ENCODE results near the gene COL26A1.

Gene COL26A1

DNA sequence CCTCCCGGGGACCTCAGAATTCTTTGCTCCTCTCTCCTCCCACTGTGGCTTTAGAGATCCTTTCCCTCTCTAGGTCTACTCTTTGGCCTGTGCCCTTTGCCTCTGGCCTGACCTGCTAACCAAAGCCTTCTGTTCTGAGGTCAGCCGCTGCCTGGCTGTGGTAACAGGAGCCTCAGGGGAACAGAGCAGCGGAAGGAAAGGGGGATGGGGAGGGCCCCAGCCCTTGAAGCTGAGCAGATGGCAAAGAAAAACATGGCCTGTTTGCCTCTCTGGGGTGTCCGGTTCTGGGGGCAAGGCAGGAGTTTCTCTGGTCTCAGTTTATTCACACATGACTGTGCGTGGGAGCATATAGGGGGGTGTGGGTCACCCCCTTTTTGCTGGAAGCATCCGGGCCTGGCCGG is 28.2 kb downstream of the COL26A1 start:
- Histone ChIP-seq H3K4me1 (ENCODE audit: insufficient read depth, low read length) (peaks cover 19% of the 10 kb centered on the region), H3K36me3 (ENCODE audit: insufficient read depth, low read length) (no peaks in the 10 kb centered on the region), H3K9me3 (ENCODE audit: insufficient read depth, low read depth, low read length) (no peaks in the 10 kb centered on the region), H3K4me3 (ENCODE audit: low read length) (no peak overlapping the region), H3K27ac (ENCODE audit: low read depth, low read length) (peak overlapping the region; percentile 61), H3K27me3 (ENCODE audit: insufficient read depth, low read length) (no peaks in the 10 kb centered on the region), H3K9ac (ENCODE audit: low read depth, low read length) (peak overlapping the region; percentile 29; the same call in 1 of the 2 replicates)
- WGBS: 68% methylated on average over 7 of the region's 7 CpGs

DNA sequence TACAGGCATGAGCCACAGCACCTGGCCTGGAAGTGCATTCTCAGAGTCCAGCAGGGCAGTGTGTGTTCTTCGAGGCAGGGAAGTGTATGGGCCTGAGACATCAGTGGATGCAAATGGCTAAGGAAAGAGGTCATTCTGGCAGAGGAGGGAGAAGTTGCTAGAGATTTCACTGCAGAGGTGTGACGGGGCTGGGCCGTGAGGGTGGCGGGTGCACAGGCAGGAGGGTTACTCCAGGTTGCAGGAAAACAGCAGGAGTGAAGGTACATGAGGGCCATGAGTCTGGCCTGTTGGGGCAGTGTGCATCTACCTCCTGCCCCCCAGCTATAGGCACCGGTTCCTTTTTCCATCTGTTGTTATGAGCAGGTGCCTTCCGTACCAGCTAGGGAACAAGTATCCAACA is 29.3 kb downstream of the COL26A1 start:
- Histone ChIP-seq H3K4me1 (ENCODE audit: insufficient read depth, low read length) (peaks cover 12% of the 10 kb centered on the region), H3K4me3 (ENCODE audit: low read length) (no peak overlapping the region), H3K27me3 (ENCODE audit: insufficient read depth, low read length) (no peaks in the 10 kb centered on the region), H3K9me3 (ENCODE audit: insufficient read depth, low read depth, low read length) (no peaks in the 10 kb centered on the region), H3K9ac (ENCODE audit: low read depth, low read length) (no peak overlapping the region), H3K36me3 (ENCODE audit: insufficient read depth, low read length) (no peaks in the 10 kb centered on the region), H3K27ac (ENCODE audit: low read depth, low read length) (no peak overlapping the region)
- WGBS: 85% methylated on average over 6 of the region's 6 CpGs

DNA sequence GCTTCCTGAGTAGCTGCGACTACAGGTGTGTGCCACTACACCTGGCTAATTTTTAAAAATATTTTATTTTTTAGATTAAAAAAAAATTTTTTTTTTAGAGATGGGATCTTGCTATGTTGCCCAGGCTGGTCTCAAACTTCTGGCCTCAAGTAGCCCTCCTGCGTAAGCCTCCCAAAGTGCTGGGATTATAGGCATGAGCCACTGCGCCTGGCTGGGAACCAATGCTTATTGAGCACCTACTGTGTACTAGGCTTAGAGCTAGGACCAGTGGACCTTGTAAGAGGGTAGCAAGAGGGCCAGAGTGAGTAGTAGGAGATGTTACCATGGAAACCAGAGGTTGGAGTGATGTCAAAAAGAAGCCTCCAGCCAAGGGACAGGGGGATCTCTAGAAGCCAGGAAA is 31.2 kb downstream of the COL26A1 start:
- H3K36me3 ChIP-seq (ENCODE audit: insufficient read depth, low read length): peaks cover 3% of the 10 kb centered on the region; the same call in 1 of the 2 replicates
- H3K9ac ChIP-seq (ENCODE audit: low read depth, low read length): no peak overlapping the region
- no peaks in the 10 kb centered on the region for H3K27me3 ChIP-seq (ENCODE audit: insufficient read depth, low read length)
- WGBS: 96% methylated on average over 2 of the region's 3 CpGs
- H3K4me3 ChIP-seq (ENCODE audit: low read length): no peak overlapping the region
- H3K9me3 ChIP-seq (ENCODE audit: insufficient read depth, low read depth, low read length): no peaks in the 10 kb centered on the region
- no peak overlapping the region for H3K27ac ChIP-seq (ENCODE audit: low read depth, low read length)
- peaks cover 16% of the 10 kb centered on the region for H3K4me1 ChIP-seq (ENCODE audit: insufficient read depth, low read length)

DNA sequence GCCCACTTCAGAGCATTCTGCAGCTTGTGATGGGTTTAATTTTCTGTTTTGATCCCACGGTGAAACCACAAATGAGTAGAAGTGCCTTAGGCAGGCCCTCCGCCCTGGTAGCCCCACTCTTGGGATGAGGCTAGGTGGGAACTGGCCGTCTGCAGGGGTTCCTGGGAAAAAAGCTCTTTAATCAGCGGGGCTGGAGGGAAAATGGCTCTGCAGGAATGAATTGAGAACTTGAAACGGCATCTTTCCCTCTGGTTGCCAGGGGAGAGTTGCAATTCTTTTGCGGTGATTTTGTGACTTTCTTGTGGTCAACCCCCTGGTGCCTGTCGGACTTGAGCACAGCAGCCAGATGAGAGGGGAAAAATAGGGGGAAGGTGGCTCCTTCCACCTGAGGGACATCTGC is 32.7 kb downstream of the COL26A1 start:
- no peak overlapping the region for H3K9ac ChIP-seq (ENCODE audit: low read depth, low read length)
- 57% methylated on average over 7 of the region's 7 CpGs for WGBS

DNA sequence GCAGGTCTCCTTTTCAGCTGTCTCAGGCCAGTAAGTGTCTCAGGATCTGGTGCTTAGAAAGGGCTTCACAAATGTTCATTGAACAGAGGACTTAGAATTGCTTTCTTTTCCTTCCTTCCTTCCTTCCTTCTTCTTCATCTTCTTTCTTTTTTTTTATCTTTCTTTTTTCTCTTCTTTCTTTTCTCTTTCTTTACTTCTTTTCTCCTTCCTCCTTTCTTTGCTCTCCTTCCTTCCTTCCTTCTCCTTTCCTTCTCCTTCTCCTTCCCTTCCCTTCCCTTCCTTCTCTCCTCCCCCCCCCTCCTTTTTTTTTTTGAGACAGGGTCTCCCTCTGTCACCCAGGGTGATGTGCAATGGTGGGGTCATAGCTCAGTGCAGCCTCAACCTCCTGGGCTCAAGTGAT is 34.6 kb downstream of the COL26A1 start:
- peaks cover 16% of the 10 kb centered on the region for H3K4me1 ChIP-seq (ENCODE audit: insufficient read depth, low read length)

More for the DNA sequence above, 32.7 kb downstream of the COL26A1 start:
- peaks cover 3% of the 10 kb centered on the region; the same call in 1 of the 2 replicates for H3K36me3 ChIP-seq (ENCODE audit: insufficient read depth, low read length)
- peak overlapping the region; percentile 20; the same call in 1 of the 2 replicates for H3K27ac ChIP-seq (ENCODE audit: low read depth, low read length)
- peaks cover 16% of the 10 kb centered on the region for H3K4me1 ChIP-seq (ENCODE audit: insufficient read depth, low read length)
- H3K27me3 ChIP-seq (ENCODE audit: insufficient read depth, low read length): no peaks in the 10 kb centered on the region
- no peak overlapping the region for H3K4me3 ChIP-seq (ENCODE audit: low read length)
- H3K9me3 ChIP-seq (ENCODE audit: insufficient read depth, low read depth, low read length): no peaks in the 10 kb centered on the region

DNA sequence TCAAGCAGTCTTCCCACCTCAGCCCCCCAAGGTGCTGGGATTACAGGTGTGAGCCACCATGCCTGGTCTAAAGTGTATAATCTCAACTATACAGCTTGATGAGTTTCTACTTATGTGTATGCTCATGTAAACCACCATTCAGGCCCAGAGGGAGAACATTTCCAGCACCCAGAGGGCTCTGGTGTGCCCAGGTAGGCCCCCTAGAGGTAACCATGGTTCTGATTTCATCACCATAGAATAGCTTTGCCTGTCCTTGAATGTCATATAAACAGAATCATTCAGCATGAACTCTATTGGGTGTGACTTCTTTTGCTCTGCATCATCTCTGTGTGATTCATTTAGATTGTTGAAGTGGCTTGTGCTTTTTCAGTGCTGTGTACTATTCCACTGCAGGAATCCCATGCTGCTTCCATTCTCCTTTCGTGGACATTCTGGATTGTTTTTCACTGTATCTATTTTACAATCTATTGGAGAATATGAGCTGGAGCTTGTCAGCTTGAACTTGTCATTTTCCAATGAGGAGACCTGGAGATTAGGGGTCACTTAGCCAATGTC is 35.2 kb downstream of the COL26A1 start:
- Histone ChIP-seq H3K4me3 (ENCODE audit: low read length) (no peak overlapping the region), H3K27ac (ENCODE audit: low read depth, low read length) (0 out of 2 replicates have a peak overlapping the region, but pooled peaks have one; percentile 33), H3K9me3 (ENCODE audit: insufficient read depth, low read depth, low read length) (no peaks in the 10 kb centered on the region), H3K27me3 (ENCODE audit: insufficient read depth, low read length) (no peaks in the 10 kb centered on the region), H3K4me1 (ENCODE audit: insufficient read depth, low read length) (peaks cover 16% of the 10 kb centered on the region), H3K36me3 (ENCODE audit: insufficient read depth, low read length) (peaks cover 3% of the 10 kb centered on the region; the same call in 1 of the 2 replicates), H3K9ac (ENCODE audit: low read depth, low read length) (no peak overlapping the region)
- WGBS: 100% methylated on average over 1 of the region's 1 CpG

More for the DNA sequence above, 34.6 kb downstream of the COL26A1 start:
- Histone ChIP-seq H3K9me3 (ENCODE audit: insufficient read depth, low read depth, low read length) (no peaks in the 10 kb centered on the region), H3K9ac (ENCODE audit: low read depth, low read length) (no peak overlapping the region), H3K4me3 (ENCODE audit: low read length) (no peak overlapping the region), H3K36me3 (ENCODE audit: insufficient read depth, low read length) (peaks cover 3% of the 10 kb centered on the region; the same call in 1 of the 2 replicates), H3K27me3 (ENCODE audit: insufficient read depth, low read length) (no peaks in the 10 kb centered on the region), H3K27ac (ENCODE audit: low read depth, low read length) (no peak overlapping the region)

DNA sequence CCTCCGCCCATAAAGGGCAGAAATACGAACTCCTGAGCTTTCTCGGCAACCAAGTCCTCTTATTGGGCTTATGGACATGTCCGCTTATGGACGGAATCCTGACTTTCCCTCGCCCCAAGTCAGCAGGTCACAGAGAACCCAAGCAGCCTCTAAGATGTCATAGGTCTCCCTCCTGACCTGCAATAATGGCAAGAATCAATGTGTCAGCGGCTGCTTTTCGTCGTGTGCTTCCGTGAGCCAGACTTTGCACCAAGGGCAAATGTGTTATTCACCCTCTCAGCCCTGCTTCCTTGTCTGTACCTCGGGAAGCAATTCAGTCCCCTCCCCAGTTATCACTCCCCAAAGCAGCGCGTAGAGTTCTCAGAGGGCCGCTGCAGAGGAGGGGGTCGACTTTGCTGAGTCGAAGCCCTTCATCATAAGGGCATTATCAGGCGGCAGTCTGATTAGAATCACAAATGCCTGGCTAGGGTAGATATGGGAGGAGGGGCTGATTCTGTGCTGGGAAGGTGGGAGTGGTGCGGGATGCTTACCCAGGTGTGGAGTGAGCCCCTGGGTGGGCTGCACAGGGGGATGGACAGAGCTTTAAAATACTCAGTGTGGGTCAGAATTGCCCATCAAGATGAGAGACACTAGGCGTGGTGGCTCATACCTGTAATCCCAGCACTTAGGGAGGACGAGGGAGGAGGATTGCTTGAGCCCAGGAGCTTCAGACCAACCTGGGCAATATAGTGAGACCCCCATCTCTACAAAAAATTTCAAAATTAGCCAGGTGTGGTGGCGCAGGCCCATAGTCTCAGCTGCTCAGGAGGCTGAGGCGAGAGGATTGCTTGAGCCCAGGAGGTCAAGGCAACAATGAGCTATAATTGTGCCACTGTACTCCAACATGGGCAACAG is 36.0 kb downstream of the COL26A1 start:
- Histone ChIP-seq H3K4me1 (ENCODE audit: insufficient read depth, low read length) (peaks cover 16% of the 10 kb centered on the region), H3K9ac (ENCODE audit: low read depth, low read length) (no peak overlapping the region), H3K9me3 (ENCODE audit: insufficient read depth, low read depth, low read length) (no peaks in the 10 kb centered on the region), H3K27me3 (ENCODE audit: insufficient read depth, low read length) (no peaks in the 10 kb centered on the region), H3K36me3 (ENCODE audit: insufficient read depth, low read length) (peaks cover 3% of the 10 kb centered on the region; the same call in 1 of the 2 replicates), H3K4me3 (ENCODE audit: low read length) (no peak overlapping the region), H3K27ac (ENCODE audit: low read depth, low read length) (peak overlapping the region; percentile 33; the same call in 1 of the 2 replicates)
- WGBS: 75% methylated on average over 22 of the region's 22 CpGs

DNA sequence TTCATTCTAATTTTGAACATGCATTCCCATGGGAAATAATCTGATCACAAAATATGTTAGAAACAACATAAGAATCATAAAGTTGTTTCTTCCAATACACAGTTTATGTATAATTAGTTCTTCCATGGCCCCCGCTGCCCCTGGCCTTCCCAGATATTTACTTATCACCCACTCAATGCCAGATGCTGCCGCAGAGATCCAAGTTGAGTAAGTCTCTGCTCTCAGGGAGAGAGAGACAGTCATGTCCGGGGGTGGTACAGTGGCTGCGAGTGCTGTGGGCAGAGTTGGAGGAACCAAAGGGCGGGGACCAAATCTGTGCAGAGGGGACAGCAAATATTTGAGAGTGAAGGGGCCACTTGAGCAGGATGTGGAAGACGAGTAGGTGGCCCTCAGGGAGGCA is 37.1 kb downstream of the COL26A1 start:
- Histone ChIP-seq H3K27ac (ENCODE audit: low read depth, low read length) (no peak overlapping the region), H3K4me3 (ENCODE audit: low read length) (no peak overlapping the region), H3K36me3 (ENCODE audit: insufficient read depth, low read length) (peaks cover 3% of the 10 kb centered on the region; the same call in 1 of the 2 replicates), H3K4me1 (ENCODE audit: insufficient read depth, low read length) (peaks cover 21% of the 10 kb centered on the region), H3K27me3 (ENCODE audit: insufficient read depth, low read length) (no peaks in the 10 kb centered on the region), H3K9me3 (ENCODE audit: insufficient read depth, low read depth, low read length) (no peaks in the 10 kb centered on the region), H3K9ac (ENCODE audit: low read depth, low read length) (no peak overlapping the region)
- WGBS: 90% methylated on average over 6 of the region's 6 CpGs

DNA sequence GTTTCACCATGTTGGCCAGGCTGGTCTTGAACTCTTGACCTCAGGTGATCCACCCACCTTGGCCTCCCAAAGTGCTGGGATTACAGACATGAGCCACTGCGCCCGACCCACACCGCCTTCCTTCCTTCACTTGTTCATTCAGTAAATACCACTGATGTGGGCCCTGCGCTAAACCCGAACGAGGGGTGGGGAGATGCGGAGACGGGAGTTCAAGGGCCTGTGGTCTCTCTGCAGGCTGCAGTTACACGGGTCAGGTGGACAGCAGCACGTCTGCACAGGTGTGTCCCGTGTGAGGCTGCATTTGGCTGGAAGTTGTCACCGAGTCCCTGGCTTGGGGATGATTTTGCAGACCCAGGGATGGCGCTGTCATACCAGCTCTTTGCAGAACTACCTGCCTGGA is 38.1 kb downstream of the COL26A1 start:
- H3K9me3 ChIP-seq (ENCODE audit: insufficient read depth, low read depth, low read length): no peaks in the 10 kb centered on the region
- no peak overlapping the region for H3K4me3 ChIP-seq (ENCODE audit: low read length)
- peak overlapping the region; percentile 87; the same call in 1 of the 2 replicates for H3K27ac ChIP-seq (ENCODE audit: low read depth, low read length)
- WGBS: 90% methylated on average over 13 of the region's 13 CpGs
- peaks cover 21% of the 10 kb centered on the region for H3K4me1 ChIP-seq (ENCODE audit: insufficient read depth, low read length)
- peaks cover 3% of the 10 kb centered on the region; the same call in 1 of the 2 replicates for H3K36me3 ChIP-seq (ENCODE audit: insufficient read depth, low read length)
- H3K9ac ChIP-seq (ENCODE audit: low read depth, low read length): no peak overlapping the region
- no peaks in the 10 kb centered on the region for H3K27me3 ChIP-seq (ENCODE audit: insufficient read depth, low read length)

DNA sequence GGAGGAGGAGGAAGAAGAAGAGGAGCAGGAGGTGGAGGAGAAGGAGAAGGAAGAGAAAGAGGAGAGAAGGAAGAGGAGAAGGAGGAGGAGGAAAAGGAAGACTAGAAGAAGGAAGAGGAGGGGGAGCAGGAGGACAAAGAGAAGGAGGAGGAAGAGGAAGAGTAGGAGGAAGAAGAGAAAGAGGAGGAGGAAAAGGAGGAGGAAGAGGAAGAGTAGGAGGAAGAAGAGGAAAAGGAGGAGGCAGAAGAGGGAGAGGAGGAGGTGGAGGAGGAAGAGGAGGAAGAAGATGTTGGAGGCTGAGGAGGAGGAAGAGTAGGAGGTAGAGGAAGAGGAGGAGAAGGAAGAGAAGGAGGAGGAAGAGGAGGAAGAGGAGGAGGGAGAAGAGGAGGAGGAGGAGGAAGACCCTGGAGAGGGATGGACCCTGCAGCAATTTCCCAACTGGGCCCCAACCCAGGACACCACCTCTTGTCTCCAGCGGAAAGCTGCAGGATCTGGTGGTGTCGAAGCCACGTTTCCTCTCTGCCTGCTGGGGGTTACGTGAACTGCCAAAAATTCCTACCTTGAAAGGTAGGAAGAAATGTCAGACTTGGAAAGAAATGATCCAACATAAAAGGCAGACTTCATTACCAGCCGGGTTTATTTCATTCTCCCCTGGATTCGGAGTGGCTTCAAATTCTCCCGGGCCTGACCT is 38.9 kb downstream of the COL26A1 start:
- peak overlapping the region; percentile 50; the same call in 1 of the 2 replicates for H3K9ac ChIP-seq (ENCODE audit: low read depth, low read length)
- H3K9me3 ChIP-seq (ENCODE audit: insufficient read depth, low read depth, low read length): no peaks in the 10 kb centered on the region
- no peaks in the 10 kb centered on the region for H3K27me3 ChIP-seq (ENCODE audit: insufficient read depth, low read length)
- H3K4me3 ChIP-seq (ENCODE audit: low read length): 0 out of 2 replicates have a peak overlapping the region, but pooled peaks have one; percentile 2
- H3K27ac ChIP-seq (ENCODE audit: low read depth, low read length): peak overlapping the region; percentile 87
- peaks cover 3% of the 10 kb centered on the region; the same call in 1 of the 2 replicates for H3K36me3 ChIP-seq (ENCODE audit: insufficient read depth, low read length)
- peaks cover 21% of the 10 kb centered on the region for H3K4me1 ChIP-seq (ENCODE audit: insufficient read depth, low read length)
- 35% methylated on average over 7 of the region's 7 CpGs for WGBS
